ENCODE measurements around the gene ZNF669. TPM values are rescaled to one million over a fixed set of nuclear protein-coding genes. Genes with fewer than 3 reads are reported as not detected.

The ZNF669 gene
- total and polyA plus RNA-seq, 7 experiments from 2014 or later = 7.9 to 22.6 (median 15.0) TPM

GRCh38 chr1:247079141-247079874 lies 24.8 kb downstream of the ZNF669 start:
- Mint-ChIP-seq H3K27me3 (peaks cover 0 to 12% (median 8%) of the 10 kb centered on the region in 5 donors), H3K4me3 (peak overlapping the region; percentile 84 to 95 (median 92)), H3K9me3 (peaks cover 0 to 20% (median 12%) of the 10 kb centered on the region in 11 donors), H3K27ac (peak overlapping the region in 8 of 9 donors; percentile 26 to 91 (median 78)), H3K4me1 (peaks cover 9 to 35% (median 30%) of the 10 kb centered on the region in 7 donors), H3K36me3 (peaks cover 4 to 16% (median 11%) of the 10 kb centered on the region in 5 donors)
- DNase-seq = peak in 4 of 9 donors; percentile 8 to 52 (median 9)
- Histone ChIP-seq H3K4me1 (ENCODE audit: control insufficient read depth in 2 of 2, insufficient read depth in 2 of 2, low read length in 2 of 2) (peaks cover 6 to 8% of the 10 kb centered on the region in 2 donors), H3K9me3 (ENCODE audit: control insufficient read depth in 2 of 3, low read length in 3 of 3) (no peaks in the 10 kb centered on the region), H3K36me3 (ENCODE audit: control insufficient read depth in 2 of 3, insufficient read depth in 3 of 3, low read length in 3 of 3) (peaks cover 0 to 5% (median 0%) of the 10 kb centered on the region in 3 experiments), H3K4me3 (ENCODE audit: low read length) (peak overlapping the region; percentile 72), H3K27ac (ENCODE audit: low read depth, low read length) (peak overlapping the region; percentile 69), H3K27me3 (ENCODE audit: control insufficient read depth in 2 of 2, insufficient read depth in 2 of 2, low read length in 2 of 2) (no peaks in the 10 kb centered on the region)
- intact Hi-C loops (cut with micrococcal nuclease) = loop anchor here in 1 of 2 donors (5.0 kb wide), 3 partner anchors 88 to 293 kb away; partner anchors contain the start of gene ZNF496
- ATAC-seq = no peak
- ChIA-PET POLR2A (interaction anchor here (0.7 to 3.7 kb wide), 5 partner anchors 22 to 131 kb away, joined by 3 to 11 read pairs (median 5); partner anchors contain the start of gene ZNF669), CTCF (interaction anchor here (0.7 kb wide), 1 partner anchor 18 kb away, joined by 3 read pairs; no protein-coding TSS in a partner anchor)

GRCh38 chr1:247078258-247079140 lies 25.7 kb downstream of the ZNF669 start, which contains the start of gene ZNF670:
TSS of gene ZNF670 (minus strand) at chr1:247078811. CDS start at chr1:247078596, 215 bp downstream.
- ATAC-seq (peak; percentile 99), DNase-seq (peak; percentile 64 to 89 (median 76))
- Mint-ChIP-seq H3K27ac (peak within 1 kb of the TSS; percentile 71 to 91 (median 82)), H3K4me3 (peak within 1 kb of the TSS; percentile 84 to 95 (median 92)), H3K9me3 (peaks cover 0 to 29% (median 15%) of the 10 kb centered on the region in 11 donors), H3K4me1 (peaks cover 9 to 38% (median 32%) of the 10 kb centered on the region in 7 donors), H3K27me3 (peaks cover 0 to 12% (median 8%) of the 10 kb centered on the region in 5 donors), H3K36me3 (peaks cover 6 to 24% (median 19%) of the 10 kb centered on the region in 5 donors)
- peaks cover 0 to 2% (median 0%) of the 10 kb centered on the region in 3 experiments for H3K9me3 ChIP-seq (ENCODE audit: control insufficient read depth in 2 of 3, low read length in 3 of 3)
- intact Hi-C loops (cut with micrococcal nuclease) = loop anchor here (1.0 to 5.0 kb wide), 7 partner anchors 26 to 294 kb away; partner anchors contain the start of genes ZNF669 (in 2 of the 2) and ZNF496 (in 1 of the 2)
- ChIA-PET POLR2A (interaction anchor here (0.7 to 3.7 kb wide), 4 partner anchors 23 to 132 kb away, joined by 3 to 11 read pairs (median 6); partner anchors contain the start of gene ZNF669), CTCF (interaction anchor here (0.7 kb wide), 1 partner anchor 19 kb away, joined by 3 read pairs; no protein-coding TSS in a partner anchor)
- peaks cover 6 to 8% of the 10 kb centered on the region in 2 donors for H3K4me1 ChIP-seq (ENCODE audit: control insufficient read depth in 2 of 2, insufficient read depth in 2 of 2, low read length in 2 of 2)
- peak within 1 kb of the TSS; percentile 69 for H3K27ac ChIP-seq (ENCODE audit: low read depth, low read length)
- no peaks in the 10 kb centered on the region for H3K27me3 ChIP-seq (ENCODE audit: control insufficient read depth in 2 of 2, insufficient read depth in 2 of 2, low read length in 2 of 2)
- H3K36me3 ChIP-seq (ENCODE audit: control insufficient read depth in 2 of 3, insufficient read depth in 3 of 3, low read length in 3 of 3) = peaks cover 0 to 5% (median 0%) of the 10 kb centered on the region in 3 experiments
- H3K4me3 ChIP-seq (ENCODE audit: low read length) = peak within 1 kb of the TSS; percentile 72

- Histone ChIP-seq H3K9me3 (ENCODE audit: control insufficient read depth in 2 of 3, low read length in 3 of 3) (peaks cover 0 to 6% (median 0%) of the 10 kb centered on the region in 3 experiments), H3K27me3 (ENCODE audit: control insufficient read depth in 2 of 2, insufficient read depth in 2 of 2, low read length in 2 of 2) (no peaks in the 10 kb centered on the region), H3K4me1 (ENCODE audit: control insufficient read depth in 2 of 2, insufficient read depth in 2 of 2, low read length in 2 of 2) (peaks cover 6 to 8% of the 10 kb centered on the region in 2 donors), H3K27ac (ENCODE audit: low read depth, low read length) (peak overlapping the region; percentile 69), H3K4me3 (ENCODE audit: low read length) (peak overlapping the region; percentile 72), H3K36me3 (ENCODE audit: control insufficient read depth in 2 of 3, insufficient read depth in 3 of 3, low read length in 3 of 3) (peaks cover 0 to 5% (median 0%) of the 10 kb centered on the region in 3 experiments)
- peaks cover 6 to 24% (median 21%) of the 10 kb centered on the region in 5 donors for H3K36me3 Mint-ChIP-seq
- H3K27me3 Mint-ChIP-seq = peaks cover 0 to 9% (median 5%) of the 10 kb centered on the region in 5 donors
- POLR2A ChIA-PET = interaction anchor here (1.7 to 3.7 kb wide), 2 partner anchors 26 to 133 kb away, joined by 8 to 11 read pairs; partner anchors contain the start of gene ZNF669
- DNase-seq (peak in 3 of 9 donors; percentile 7 to 15 (median 10)), ATAC-seq (peak; percentile 10)
- intact Hi-C loops (cut with micrococcal nuclease) = loop anchor here (1.0 to 5.0 kb wide), 7 partner anchors 26 to 294 kb away; partner anchors contain the start of genes ZNF669 (in 2 of the 2) and ZNF496 (in 1 of the 2)
- H3K9me3 Mint-ChIP-seq = peaks cover 0 to 35% (median 17%) of the 10 kb centered on the region in 11 donors
- CTCF ChIA-PET = no interaction called here
- H3K27ac Mint-ChIP-seq = peak overlapping the region; percentile 23 to 83 (median 71)
- H3K4me1 Mint-ChIP-seq = peaks cover 9 to 40% (median 32%) of the 10 kb centered on the region in 7 donors
- peak overlapping the region; percentile 80 to 95 (median 92) for H3K4me3 Mint-ChIP-seq
Observed at GRCh38 chr1:247077876-247078257, 26.3 kb downstream of the ZNF669 start.

GRCh38 chr1:247077213-247077612 lies 26.9 kb downstream of the ZNF669 start:
- Histone ChIP-seq H3K4me1 (ENCODE audit: control insufficient read depth in 2 of 2, insufficient read depth in 2 of 2, low read length in 2 of 2) (peaks cover 6 to 8% of the 10 kb centered on the region in 2 donors), H3K9me3 (ENCODE audit: control insufficient read depth in 2 of 3, low read length in 3 of 3) (peaks cover 0 to 6% (median 0%) of the 10 kb centered on the region in 3 experiments), H3K4me3 (ENCODE audit: low read length) (peak overlapping the region; percentile 72), H3K36me3 (ENCODE audit: control insufficient read depth in 2 of 3, insufficient read depth in 3 of 3, low read length in 3 of 3) (peaks cover 0 to 5% (median 0%) of the 10 kb centered on the region in 3 experiments), H3K27ac (ENCODE audit: low read depth, low read length) (no peak overlapping the region), H3K27me3 (ENCODE audit: control insufficient read depth in 2 of 2, insufficient read depth in 2 of 2, low read length in 2 of 2) (no peaks in the 10 kb centered on the region)
- Mint-ChIP-seq H3K9me3 (peaks cover 0 to 38% (median 15%) of the 10 kb centered on the region in 11 donors), H3K36me3 (peaks cover 6 to 22% (median 21%) of the 10 kb centered on the region in 5 donors), H3K4me1 (peaks cover 9 to 40% (median 32%) of the 10 kb centered on the region in 7 donors), H3K4me3 (peak overlapping the region; percentile 80 to 95 (median 92)), H3K27ac (peak overlapping the region in 6 of 9 donors; percentile 39 to 83 (median 81)), H3K27me3 (peaks cover 0 to 5% (median 2%) of the 10 kb centered on the region in 5 donors)
- POLR2A ChIA-PET = no interaction called here
- CTCF ChIA-PET = no interaction called here
- intact Hi-C loops (cut with micrococcal nuclease) = loop anchor here in 1 of 2 donors (5.0 kb wide), 3 partner anchors 90 to 295 kb away; partner anchors contain the start of gene ZNF496
- no peak for DNase-seq
- no peak for ATAC-seq

GRCh38 chr1:247070645-247071044 lies 33.5 kb downstream of the ZNF669 start:
- H3K27ac ChIP-seq (ENCODE audit: low read depth, low read length) = no peak overlapping the region
- no peak overlapping the region for H3K4me3 Mint-ChIP-seq
- H3K9me3 ChIP-seq (ENCODE audit: control insufficient read depth in 2 of 3, low read length in 3 of 3) = peaks cover 0 to 45% (median 10%) of the 10 kb centered on the region in 3 experiments
- H3K36me3 ChIP-seq (ENCODE audit: control insufficient read depth in 2 of 3, insufficient read depth in 3 of 3, low read length in 3 of 3) = no peaks in the 10 kb centered on the region
- H3K4me1 Mint-ChIP-seq = peaks cover 0 to 8% (median 3%) of the 10 kb centered on the region in 7 donors
- ATAC-seq (no peak), DNase-seq (no peak)
- POLR2A ChIA-PET = no interaction called here
- intact Hi-C loops (cut with micrococcal nuclease) = no loop called here
- no peaks in the 10 kb centered on the region for H3K4me1 ChIP-seq (ENCODE audit: control insufficient read depth in 2 of 2, insufficient read depth in 2 of 2, low read length in 2 of 2)
- no peak overlapping the region for H3K27ac Mint-ChIP-seq
- H3K4me3 ChIP-seq (ENCODE audit: low read length) = no peak overlapping the region
- no peaks in the 10 kb centered on the region for H3K27me3 ChIP-seq (ENCODE audit: control insufficient read depth in 2 of 2, insufficient read depth in 2 of 2, low read length in 2 of 2)
- peaks cover 19 to 81% (median 57%) of the 10 kb centered on the region in 11 donors for H3K9me3 Mint-ChIP-seq
- CTCF ChIA-PET = no interaction called here
- H3K27me3 Mint-ChIP-seq = no peaks in the 10 kb centered on the region
- peaks cover 28 to 51% (median 40%) of the 10 kb centered on the region in 5 donors for H3K36me3 Mint-ChIP-seq
